GM23248 (cell line): ENCODE results near the gene ACY1. TPM values are rescaled to one million over a fixed set of nuclear protein-coding genes. Genes with fewer than 3 reads are reported as not detected.

Experiments used
- DNase-seq: peaks from one replicate; pipeline ENCODE4 v3.0.0-alpha.2; 2015
- H2AFZ ChIP-seq: fragments of 200-600 bp; sonication (generic); 2 replicates; pipeline ENCODE4 v1.6.1; 2016; ENCODE audit warnings: antibody characterized with exemption
- H3F3A ChIP-seq: fragments of 200-600 bp; sonication (generic); 2 replicates; pipeline ENCODE4 v1.6.1; 2016; ENCODE audit warnings: mild to moderate bottlenecking, antibody characterized with exemption, mixed run types; ENCODE audit not compliant: insufficient read depth
- H3K27ac ChIP-seq: fragments of 200-600 bp; sonication (generic); 2 replicates; pipeline ENCODE4 v1.5.1; 2016; ENCODE audit warnings: mild to moderate bottlenecking
- H3K27me3 ChIP-seq: fragments of 200-600 bp; sonication (generic); replicated peaks from 2 replicates; pipeline ENCODE4 v1.6.1; 2016; ENCODE audit warnings: mild to moderate bottlenecking; ENCODE audit not compliant: insufficient read depth
- H3K36me3 ChIP-seq: fragments of 200-600 bp; sonication (generic); 2 replicates; pipeline ENCODE4 v1.6.1; 2016; ENCODE audit warnings: low read depth, mild to moderate bottlenecking
- H3K4me1 ChIP-seq: fragments of 200-600 bp; sonication (generic); 2 replicates; pipeline ENCODE4 v1.6.1; 2016; ENCODE audit warnings: mild to moderate bottlenecking; ENCODE audit not compliant: insufficient read depth
- H3K4me2 ChIP-seq: fragments of 200-600 bp; sonication (generic); one replicate; pipeline ENCODE4 v1.6.1; 2016; ENCODE audit warnings: mild to moderate bottlenecking; ENCODE audit not compliant: unreplicated experiment
- H3K4me3 ChIP-seq: fragments of 200-600 bp; sonication (generic); 2 replicates; pipeline ENCODE4 v1.5.1; 2016; ENCODE audit warnings: mild to moderate bottlenecking
- H3K79me2 ChIP-seq: fragments of 200-600 bp; sonication (generic); 2 replicates; pipeline ENCODE4 v1.6.1; 2016; ENCODE audit warnings: mild to moderate bottlenecking; ENCODE audit not compliant: insufficient read depth
- H3K9ac ChIP-seq: fragments of 200-600 bp; sonication (generic); 2 replicates; pipeline ENCODE4 v1.6.1; 2016; ENCODE audit warnings: mild to moderate bottlenecking
- H3K9me2 ChIP-seq: fragments of 200-600 bp; sonication (generic); 2 replicates; pipeline ENCODE4 v1.6.1; 2016; ENCODE audit warnings: mixed run types, mild to moderate bottlenecking, moderate library complexity; ENCODE audit not compliant: insufficient read depth
- H3K9me3 ChIP-seq: fragments of 200-600 bp; sonication (generic); one replicate; pipeline ENCODE4 v1.6.1; 2017; ENCODE audit warnings: low read depth
- H4K20me1 ChIP-seq: fragments of 200-600 bp; sonication (generic); 2 replicates; pipeline ENCODE4 v1.6.0; 2016; ENCODE audit not compliant: insufficient read depth
- EZH2 ChIP-seq: fragments of 200-600 bp; sonication (generic); IDR thresholded peaks from 2 replicates; pipeline ENCODE4 v1.6.1; 2018; ENCODE audit warnings: antibody characterized with exemption, mild to moderate bottlenecking; ENCODE audit not compliant: insufficient read depth, poor library complexity, severe bottlenecking
- EZH2phosphoT487 ChIP-seq: fragments of 200-600 bp; sonication (generic); IDR thresholded peaks from 2 replicates; pipeline ENCODE4 v1.6.1; 2018; ENCODE audit warnings: antibody characterized with exemption, moderate library complexity, mild to moderate bottlenecking, low read depth; ENCODE audit not compliant: insufficient read depth
- WGBS, 2 experiments: methylation state at CpG; one replicate each; pipeline ENCODE4 v1.1.6; 2015 to 2017; ENCODE audit warnings: low lambda C conversion rate in 2 of 2, low coverage in 1 of 2; ENCODE audit errors: missing lambda C conversion rate in 2 of 2; 5-methylcytosine and 5-hydroxymethylcytosine counted together
- in situ Hi-C: fragments of 300-500 bp; cut with MboI; formaldehyde crosslinking; loops from 2 replicates; pipeline ENCODE4 v1.15.0; 2020
- polyA plus RNA-seq: library from polyadenylated mRNA; unstranded; fragments of >200 nt; fragmentation: Nextera tagmentation; extraction: Ambion mirVana; gene quantifications from 2 replicates; pipeline ENCODE4 v1.2.1, GENCODE V29; 2016
- total RNA-seq: library from RNA; depleted of rRNA; stranded (reverse); fragments of >200 nt; shearing (Covaris generic); gene quantifications from 2 replicates; pipeline ENCODE4 v1.2.3, GENCODE V29; 2014

The ACY1 gene
- total and polyA plus RNA-seq, 2 experiments from 2014 or later = 35.8 to 73.6 TPM

GRCh38 chr3:51942603-51943450 lies 40.5 kb upstream of the ACY1 start:
- H3K36me3 ChIP-seq = no peaks in the 10 kb centered on the region
- WGBS, 2 experiments = 11 to 22% methylated on average over 12 to 17 of the region's 17 CpGs

DNA sequence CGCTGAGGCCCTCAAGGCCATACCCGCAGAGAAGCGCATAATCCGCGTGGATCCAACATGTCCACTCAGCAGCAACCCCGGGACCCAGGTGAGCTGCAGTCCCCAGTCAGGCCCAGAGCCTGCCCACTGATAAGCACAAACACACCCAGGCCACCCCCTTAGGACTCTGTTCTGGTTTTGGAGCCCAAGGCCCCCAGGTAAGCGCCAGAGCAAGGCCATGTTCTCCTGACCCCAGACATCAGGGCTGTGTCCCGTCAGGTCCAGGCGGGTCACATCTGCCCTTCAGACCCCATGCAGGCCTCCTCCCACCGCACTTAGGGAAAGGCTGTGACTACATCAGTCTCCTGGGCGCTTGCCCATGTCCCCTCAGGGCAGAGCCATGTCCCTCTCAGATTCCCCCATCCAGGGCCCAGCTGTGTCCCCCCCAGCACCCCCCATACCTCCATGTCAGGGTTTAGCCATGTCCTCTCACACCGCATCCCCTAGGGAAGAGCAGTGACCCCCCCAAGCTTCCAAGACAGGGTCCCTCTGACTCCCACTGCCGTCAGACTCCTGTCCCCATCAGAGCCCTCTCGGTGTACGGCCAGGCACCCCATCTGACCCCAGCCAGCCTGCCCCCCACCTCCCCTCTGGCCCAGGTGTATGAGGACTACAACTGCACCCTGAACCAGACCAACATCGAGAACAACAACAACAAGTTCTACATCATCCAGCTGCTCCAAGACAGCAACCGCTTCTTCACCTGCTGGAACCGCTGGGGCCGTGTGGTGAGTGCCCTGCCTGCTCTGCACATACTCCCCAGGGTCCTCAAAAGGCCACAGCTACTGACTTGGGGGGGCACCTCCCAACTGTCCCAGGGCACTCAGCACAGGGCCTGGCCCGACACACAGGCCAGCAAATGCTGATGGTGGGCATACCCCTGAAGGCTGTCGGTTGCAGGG lies 39.6 kb upstream of the ACY1 start:
- no peaks in the 10 kb centered on the region for H3K27me3 ChIP-seq
- WGBS, 2 experiments = 92 to 95% methylated on average over 18 to 21 of the region's 21 CpGs
- H3F3A ChIP-seq = peaks cover 13% of the 10 kb centered on the region; the same call in 1 of the 2 replicates
- peak overlapping the region; percentile 82 for H3K4me2 ChIP-seq
- no peaks in the 10 kb centered on the region for H4K20me1 ChIP-seq
- H3K9ac ChIP-seq = peak overlapping the region; percentile 90
- H3K9me3 ChIP-seq = no peaks in the 10 kb centered on the region
- no peaks in the 10 kb centered on the region for H3K9me2 ChIP-seq
- H3K36me3 ChIP-seq = no peaks in the 10 kb centered on the region
- peak overlapping the region; percentile 71 for H3K4me3 ChIP-seq
- H3K79me2 ChIP-seq = peaks cover 29% of the 10 kb centered on the region
- in situ Hi-C loops = no loop called here
- peak overlapping the region; percentile 94 for H3K27ac ChIP-seq
- H3K4me1 ChIP-seq = peaks cover 20% of the 10 kb centered on the region
- no peak for TF ChIP-seq EZH2
- TF ChIP-seq EZH2phosphoT487 = no peak
- DNase-seq = no peak
- peak overlapping the region; percentile 82 for H2AFZ ChIP-seq

More at GRCh38 chr3:51942603-51943450, 40.5 kb upstream of the ACY1 start:
- peaks cover 20% of the 10 kb centered on the region for H3K4me1 ChIP-seq
- H2AFZ ChIP-seq = peak overlapping the region; percentile 82
- peak overlapping the region; percentile 94 for H3K27ac ChIP-seq
- peak overlapping the region; percentile 71 for H3K4me3 ChIP-seq
- TF ChIP-seq EZH2 = no peak
- no peak for TF ChIP-seq EZH2phosphoT487
- H3K9me3 ChIP-seq = no peaks in the 10 kb centered on the region
- peak; percentile 94 for DNase-seq
- peak overlapping the region; percentile 90 for H3K9ac ChIP-seq
- peak overlapping the region; percentile 82 for H3K4me2 ChIP-seq
- H3F3A ChIP-seq = peaks cover 13% of the 10 kb centered on the region; the same call in 1 of the 2 replicates
- no peaks in the 10 kb centered on the region for H4K20me1 ChIP-seq
- in situ Hi-C loops = no loop called here
- H3K79me2 ChIP-seq = peaks cover 38% of the 10 kb centered on the region
- no peaks in the 10 kb centered on the region for H3K27me3 ChIP-seq
- no peaks in the 10 kb centered on the region for H3K9me2 ChIP-seq

DNA sequence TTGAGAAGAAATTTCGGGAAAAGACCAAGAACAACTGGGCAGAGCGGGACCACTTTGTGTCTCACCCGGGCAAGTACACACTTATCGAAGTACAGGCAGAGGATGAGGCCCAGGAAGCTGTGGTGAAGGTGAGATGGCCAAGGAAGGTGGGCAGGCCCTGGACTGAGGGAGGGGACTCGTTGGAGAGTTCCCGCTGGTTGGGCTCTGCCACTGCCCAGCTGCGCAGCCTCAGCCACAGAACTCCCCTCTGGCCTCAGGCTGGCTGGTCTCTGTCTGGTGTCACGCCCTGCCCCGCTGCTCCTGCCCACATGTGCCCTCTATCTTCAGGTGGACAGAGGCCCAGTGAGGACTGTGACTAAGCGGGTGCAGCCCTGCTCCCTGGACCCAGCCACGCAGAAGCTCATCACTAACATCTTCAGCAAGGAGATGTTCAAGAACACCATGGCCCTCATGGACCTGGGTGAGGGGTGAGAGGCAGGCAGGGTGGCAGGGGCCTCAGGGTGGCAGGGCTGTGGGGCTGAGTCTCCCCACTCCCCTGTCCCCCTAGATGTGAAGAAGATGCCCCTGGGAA lies 38.8 kb upstream of the ACY1 start:
- H3K9me3 ChIP-seq = no peaks in the 10 kb centered on the region
- no peak overlapping the region for H2AFZ ChIP-seq
- no peak for DNase-seq
- H3K27me3 ChIP-seq = no peaks in the 10 kb centered on the region
- H3F3A ChIP-seq = peaks cover 13% of the 10 kb centered on the region; the same call in 1 of the 2 replicates
- TF ChIP-seq EZH2phosphoT487 = no peak
- H3K79me2 ChIP-seq = peaks cover 20% of the 10 kb centered on the region
- in situ Hi-C loops = no loop called here
- H3K4me3 ChIP-seq = no peak overlapping the region
- H3K9ac ChIP-seq = no peak overlapping the region
- H4K20me1 ChIP-seq = no peaks in the 10 kb centered on the region
- no peak overlapping the region for H3K27ac ChIP-seq
- WGBS, 2 experiments = 93 to 96% methylated on average over 11 of the region's 11 CpGs
- peaks cover 20% of the 10 kb centered on the region for H3K4me1 ChIP-seq
- H3K4me2 ChIP-seq = no peak overlapping the region
- H3K36me3 ChIP-seq = no peaks in the 10 kb centered on the region
- no peaks in the 10 kb centered on the region for H3K9me2 ChIP-seq
